MCF 10A (cell line): ENCODE measurements around the gene MLLT11. TPM values are rescaled to one million over a fixed set of nuclear protein-coding genes. Genes with fewer than 3 reads are reported as not detected.

Experiments
- BruUV-seq: library from RNA; stranded (reverse); fragments of 400-500 nt; replicated peaks from 2 replicates; lab custom pipeline; 2021; lab: Mats Ljungman, UMichigan
- CTCF ChIA-PET: fragments of 300-600 bp; sonication (Branson Sonifier 250); formaldehyde crosslinking; extraction: SDS; loops from one replicate; lab custom pipeline; 2021; ENCODE audit warnings: antibody characterized with exemption, inconsistent platforms; lab: Yijun Ruan, JAX
- POLR2A ChIA-PET: fragments of 300-600, 350-650 bp; sonication (Branson Sonifier 250); formaldehyde crosslinking; extraction: SDS; loops from one replicate; lab custom pipeline; 2020; ENCODE audit warnings: antibody characterized with exemption, inconsistent platforms; lab: Yijun Ruan, JAX
- DNase-seq: peaks from one replicate; pipeline ENCODE4 v3.0.0-alpha.2; 2018; ENCODE audit not compliant: unreplicated experiment
- H3K27ac Mint-ChIP-seq: one replicate; pipeline ENCODE4 v1.8.0; 2022; ENCODE audit warnings: mild to moderate bottlenecking, low read depth, mixed read lengths; ENCODE audit not compliant: unreplicated experiment
- H3K27me3 Mint-ChIP-seq: one replicate; pipeline ENCODE4 v1.8.0; 2022; ENCODE audit warnings: mixed read lengths; ENCODE audit not compliant: insufficient read depth, unreplicated experiment
- H3K36me3 Mint-ChIP-seq: one replicate; pipeline ENCODE4 v1.8.0; 2022; ENCODE audit warnings: mild to moderate bottlenecking, moderate library complexity, mixed read lengths; ENCODE audit not compliant: insufficient read depth, unreplicated experiment
- H3K4me1 Mint-ChIP-seq: one replicate; pipeline ENCODE4 v1.8.0; 2022; ENCODE audit warnings: mixed read lengths; ENCODE audit not compliant: insufficient read depth, unreplicated experiment
- H3K4me3 Mint-ChIP-seq: one replicate; pipeline ENCODE4 v1.8.0; 2022; ENCODE audit warnings: mild to moderate bottlenecking, moderate library complexity, mixed read lengths; ENCODE audit not compliant: unreplicated experiment
- H3K9me3 Mint-ChIP-seq: one replicate; pipeline ENCODE4 v1.8.0; 2022; ENCODE audit warnings: mixed read lengths; ENCODE audit not compliant: unreplicated experiment
- intact Hi-C: fragments of 100-400 bp; cut with micrococcal nuclease; formaldehyde crosslinking; loops from 2 replicates; pipeline ENCODE4 v1.14.1; 2022
- total RNA-seq: library from RNA; stranded (reverse); gene quantifications from 2 replicates; pipeline ENCODE4 v1.2.3, GENCODE V29; 2022
- TF ChIP-seq, protein P1 (sequence below): fragments of 200-600 bp; IDR thresholded peaks from one replicate; pipeline ENCODE4 v1.8.0; 2022; ENCODE audit warnings: antibody characterized with exemption, mild to moderate bottlenecking; ENCODE audit not compliant: unreplicated experiment

The MLLT11 gene
- total RNA-seq, 1 experiment from 2014 or later: 0.86 TPM

DNA sequence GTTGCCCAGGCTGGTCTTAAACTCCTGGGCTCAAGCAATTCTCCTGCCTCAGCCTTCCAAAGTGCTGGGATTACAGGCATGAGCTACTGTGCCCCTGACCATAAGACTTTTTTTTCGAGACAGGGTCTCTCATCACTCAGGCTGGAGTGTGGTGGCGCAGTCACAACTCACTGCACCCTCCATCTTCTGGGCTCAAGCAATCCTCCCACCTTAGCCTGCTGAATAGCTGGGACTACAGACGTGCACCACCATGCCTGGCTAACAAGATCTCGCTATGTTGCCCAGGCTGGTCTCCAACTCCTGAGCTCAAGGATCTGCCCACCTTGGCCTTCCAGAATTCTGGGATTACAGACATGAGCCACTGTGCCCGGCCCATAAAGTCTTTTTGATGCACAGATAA is 10.7 kb upstream of the MLLT11 start:
- H3K4me3 Mint-ChIP-seq: no peak overlapping the region
- ChIA-PET CTCF (interaction anchor here (0.6 to 1.4 kb wide), 5 partner anchors 16 to 1648 kb away, joined by 3 to 7 read pairs (median 4); partner anchors contain the start of gene TNFAIP8L2), POLR2A (interaction anchor here (0.7 to 9.7 kb wide), 6 partner anchors 10 to 623 kb away, joined by 3 to 90 read pairs (median 3); partner anchors contain the start of genes CDC42SE1, MINDY1 and MLLT11)
- no peak for DNase-seq
- no peaks in the 10 kb centered on the region for H3K9me3 Mint-ChIP-seq
- intact Hi-C loops: no loop called here
- H3K36me3 Mint-ChIP-seq: peaks cover 49% of the 10 kb centered on the region
- BruUV-seq: no TSS peak
- TF ChIP-seq, protein P1, sequence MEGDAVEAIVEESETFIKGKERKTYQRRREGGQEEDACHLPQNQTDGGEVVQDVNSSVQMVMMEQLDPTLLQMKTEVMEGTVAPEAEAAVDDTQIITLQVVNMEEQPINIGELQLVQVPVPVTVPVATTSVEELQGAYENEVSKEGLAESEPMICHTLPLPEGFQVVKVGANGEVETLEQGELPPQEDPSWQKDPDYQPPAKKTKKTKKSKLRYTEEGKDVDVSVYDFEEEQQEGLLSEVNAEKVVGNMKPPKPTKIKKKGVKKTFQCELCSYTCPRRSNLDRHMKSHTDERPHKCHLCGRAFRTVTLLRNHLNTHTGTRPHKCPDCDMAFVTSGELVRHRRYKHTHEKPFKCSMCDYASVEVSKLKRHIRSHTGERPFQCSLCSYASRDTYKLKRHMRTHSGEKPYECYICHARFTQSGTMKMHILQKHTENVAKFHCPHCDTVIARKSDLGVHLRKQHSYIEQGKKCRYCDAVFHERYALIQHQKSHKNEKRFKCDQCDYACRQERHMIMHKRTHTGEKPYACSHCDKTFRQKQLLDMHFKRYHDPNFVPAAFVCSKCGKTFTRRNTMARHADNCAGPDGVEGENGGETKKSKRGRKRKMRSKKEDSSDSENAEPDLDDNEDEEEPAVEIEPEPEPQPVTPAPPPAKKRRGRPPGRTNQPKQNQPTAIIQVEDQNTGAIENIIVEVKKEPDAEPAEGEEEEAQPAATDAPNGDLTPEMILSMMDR: no peak
- no peak overlapping the region for H3K27ac Mint-ChIP-seq
- H3K27me3 Mint-ChIP-seq: no peaks in the 10 kb centered on the region
- peaks cover 21% of the 10 kb centered on the region for H3K4me1 Mint-ChIP-seq

DNA sequence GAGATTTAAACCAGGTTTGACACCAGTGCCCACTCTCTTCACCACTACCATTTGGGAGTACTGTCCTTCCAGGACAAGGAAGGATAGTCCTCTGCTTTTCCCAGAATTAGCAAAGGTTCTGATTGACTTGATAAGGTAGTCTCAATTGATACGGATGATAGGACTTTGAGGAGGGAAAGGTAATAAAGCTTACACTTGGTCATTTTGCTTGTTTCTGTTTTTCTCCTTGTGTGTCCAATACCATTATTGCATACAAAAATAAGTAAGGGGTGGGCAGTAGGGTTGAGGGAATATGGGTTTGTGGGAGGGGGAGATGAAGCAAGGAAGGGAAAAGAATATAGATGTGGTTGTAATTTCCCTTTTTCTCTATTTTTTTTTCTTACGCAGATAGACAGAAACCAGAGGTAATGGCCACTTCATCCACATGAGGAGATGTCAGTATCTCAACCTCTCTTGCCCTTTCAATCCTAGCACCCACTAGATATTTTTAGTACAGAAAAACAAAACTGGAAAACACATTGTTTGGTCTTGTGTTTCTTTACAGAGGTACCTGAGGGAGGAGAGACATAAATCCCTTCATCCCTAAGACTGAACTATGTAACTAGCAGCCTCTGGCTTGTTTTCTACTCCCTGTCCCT is 10.0 kb upstream of the MLLT11 start:
- Mint-ChIP-seq H3K4me3 (no peak overlapping the region), H3K9me3 (no peaks in the 10 kb centered on the region), H3K4me1 (peaks cover 26% of the 10 kb centered on the region), H3K27me3 (no peaks in the 10 kb centered on the region), H3K36me3 (peaks cover 55% of the 10 kb centered on the region), H3K27ac (no peak overlapping the region)
- intact Hi-C loops: no loop called here
- CTCF ChIA-PET: interaction anchor here (0.5 to 1.5 kb wide), 10 partner anchors 9 to 1648 kb away, joined by 3 to 7 read pairs (median 4); partner anchors contain the start of genes CDC42SE1 and TNFAIP8L2
- DNase-seq: no peak
- POLR2A ChIA-PET: interaction anchor here (0.7 to 9.7 kb wide), 5 partner anchors 9 to 624 kb away, joined by 3 to 90 read pairs (median 4); partner anchors contain the start of genes CDC42SE1, MINDY1 and MLLT11
- no TSS peak for BruUV-seq
- TF ChIP-seq, protein P1: no peak

DNA sequence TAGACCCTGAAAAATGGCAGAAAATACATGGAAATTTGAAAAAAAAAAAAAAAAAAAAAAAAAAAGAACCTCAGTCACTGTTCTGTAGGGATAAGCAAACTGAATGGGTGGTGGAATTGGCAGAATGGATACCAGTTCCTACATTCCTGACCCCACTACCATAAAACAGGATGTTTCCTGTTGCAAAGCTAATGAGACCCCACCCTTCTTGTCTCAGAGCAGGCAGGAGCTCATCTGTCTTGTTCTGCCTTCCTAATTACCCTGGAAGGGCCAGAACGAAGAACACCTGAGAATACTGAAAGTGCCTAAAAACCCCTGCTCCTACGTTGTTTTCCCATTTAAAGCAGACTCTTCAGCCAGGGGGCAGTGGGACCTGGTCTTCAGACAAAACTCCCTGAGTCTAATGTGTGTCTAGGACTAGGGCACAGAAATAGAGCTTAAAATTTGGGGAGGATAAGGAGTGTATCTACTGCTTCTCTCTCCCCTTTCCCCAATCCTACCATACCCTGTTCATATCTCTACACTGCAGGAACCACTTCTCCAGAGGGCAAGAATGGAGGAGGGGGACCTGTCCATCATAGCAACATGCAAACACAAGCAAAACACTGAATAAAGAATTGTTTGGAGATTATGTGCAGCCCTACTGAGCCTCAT is 8.7 kb upstream of the MLLT11 start:
- ChIA-PET POLR2A (interaction anchor here (3.8 to 9.7 kb wide), 2 partner anchors 8 to 45 kb away, joined by 17 to 90 read pairs; partner anchors contain the start of genes CDC42SE1, MINDY1 and MLLT11), CTCF (interaction anchor here (0.6 to 1.5 kb wide), 5 partner anchors 8 to 249 kb away, joined by 3 to 5 read pairs (median 3); partner anchors contain the start of gene CDC42SE1)
- peaks cover 61% of the 10 kb centered on the region for H3K36me3 Mint-ChIP-seq
- no TSS peak for BruUV-seq
- H3K27me3 Mint-ChIP-seq: no peaks in the 10 kb centered on the region
- H3K27ac Mint-ChIP-seq: no peak overlapping the region
- no peak for DNase-seq
- no peaks in the 10 kb centered on the region for H3K9me3 Mint-ChIP-seq
- TF ChIP-seq, protein P1: no peak
- no peak overlapping the region for H3K4me3 Mint-ChIP-seq
- peaks cover 39% of the 10 kb centered on the region for H3K4me1 Mint-ChIP-seq
- intact Hi-C loops: no loop called here
